ENCODE measurements around the gene TCFL5. TPM values are rescaled to one million over a fixed set of nuclear protein-coding genes. Genes with fewer than 3 reads are reported as not detected.
A peak's percentile ranks its signal among the peaks of the same experiment; 100 is the strongest.

Gene TCFL5
- total RNA-seq, 1 experiment from 2014 or later = 20.4 TPM

- peak; percentile 88 for DNase-seq (ENCODE audit: low spot score)
- TF ChIP-seq HMGXB4 (CRISPR knock-in tag; IDR thresholded peaks at IDR 0.05) = 0 out of 2 replicates have a peak, but pooled peaks have one; percentile 58
- no peak for TF ChIP-seq ZNF416 (CRISPR knock-in tag; IDR thresholded peaks at IDR 0.05)
- no peak for TF ChIP-seq PRRX2 (CRISPR knock-in tag; IDR thresholded peaks at IDR 0.05)
- TF ChIP-seq E2F1 (CRISPR knock-in tag; IDR thresholded peaks at IDR 0.05) = no peak
- no peak for TF ChIP-seq JAZF1 (CRISPR knock-in tag; IDR thresholded peaks at IDR 0.05)
- no peak for TF ChIP-seq ZNF121 (CRISPR knock-in tag; IDR thresholded peaks at IDR 0.05)
- TF ChIP-seq ZNF512 (CRISPR knock-in tag; IDR thresholded peaks at IDR 0.05; ENCODE audit: borderline replicate concordance) = no peak
- TF ChIP-seq TEAD1 (CRISPR knock-in tag; IDR thresholded peaks at IDR 0.05) = peak; percentile 98
- TF ChIP-seq ELF4 (CRISPR knock-in tag; IDR thresholded peaks at IDR 0.05; ENCODE audit: low read depth) = no peak
- TF ChIP-seq ZNF281 (CRISPR knock-in tag; IDR thresholded peaks at IDR 0.05) = no peak
- 0 out of 2 replicates have a peak, but pooled peaks have one; percentile 26 for TF ChIP-seq ZBTB21 (CRISPR knock-in tag; IDR thresholded peaks at IDR 0.05; ENCODE audit: borderline replicate concordance)
- TF ChIP-seq AR (CRISPR knock-in tag; IDR thresholded peaks at IDR 0.05) = no peak
- no peak for TF ChIP-seq ZNF396 (CRISPR knock-in tag; IDR thresholded peaks at IDR 0.05; ENCODE audit: borderline replicate concordance)
- no peak for TF ChIP-seq MYBL2 (CRISPR knock-in tag; IDR thresholded peaks at IDR 0.05)
- TF ChIP-seq E2F5 (CRISPR knock-in tag; IDR thresholded peaks at IDR 0.05) = 0 out of 2 replicates have a peak, but pooled peaks have one; percentile 31
- 0 out of 2 replicates have a peak, but pooled peaks have one; percentile 12 for TF ChIP-seq ZNF138 (CRISPR knock-in tag; conservative IDR thresholded peaks at IDR 0.05)
- TF ChIP-seq ARID4B (CRISPR knock-in tag; IDR thresholded peaks at IDR 0.05; ENCODE audit: borderline replicate concordance) = peak; percentile 29; the same call in 1 of the 2 replicates
- TF ChIP-seq TEAD4 (CRISPR knock-in tag; IDR thresholded peaks at IDR 0.05) = peak; percentile 97
- peak; percentile 44 for TF ChIP-seq MAX (CRISPR knock-in tag; IDR thresholded peaks at IDR 0.05)
These were observed 45.4 kb downstream of the TCFL5 start for GRCh38 chr20:62816031-62816883.

More at GRCh38 chr20:62816031-62816883, 45.4 kb downstream of the TCFL5 start:
- H3K4me1 Mint-ChIP-seq = peaks cover 14% of the 10 kb centered on the region
- peak overlapping the region; percentile 76; the same call in 1 of the 2 replicates for H3K27ac Mint-ChIP-seq
- H3K27me3 Mint-ChIP-seq (ENCODE audit: low read depth) = no peaks in the 10 kb centered on the region; the same call in 1 of the 2 replicates
- CTCF ChIA-PET = interaction anchor here (0.5 to 3.3 kb wide), 20 partner anchors 8 to 407 kb away, joined by 3 to 19 read pairs (median 4); partner anchors contain the start of genes GID8, MRGBP, NTSR1 and OGFR
- H3K9me3 Mint-ChIP-seq = no peaks in the 10 kb centered on the region
- POLR2A ChIA-PET = interaction anchor here (0.6 to 2.2 kb wide), 10 partner anchors 9 to 173 kb away, joined by 3 to 12 read pairs (median 4); partner anchors contain the start of genes MRGBP and SLCO4A1
- H3K4me3 Mint-ChIP-seq = peak overlapping the region; percentile 65
- ATAC-seq = peak; percentile 74
- H3K36me3 Mint-ChIP-seq = peaks cover 3% of the 10 kb centered on the region; the same call in 1 of the 2 replicates

Data from WTC11 (cell line).